ENCODE measurements around the gene PCNA. TPM values are rescaled to one million over a fixed set of nuclear protein-coding genes. Genes with fewer than 3 reads are reported as not detected.

PCNA gene
- 91.6 and 132 TPM in 2 replicates for total RNA-seq

GRCh38 chr20:5119435-5120184 lies at the start of gene PCNA:
Gene PCNA, minus strand, starts transcription at chr20:5119958. Its CDS starts 160 bp downstream, at chr20:5119798.

GRCh38 chr20:5126512-5127203 lies 6.9 kb upstream of the PCNA start, which contains the start of gene CDS2:
Gene CDS2, plus strand, starts transcription at chr20:5127008. Its CDS starts 85 bp downstream, at chr20:5127093.

Other genes starting within 250 kb of the PCNA start
- gene SLC23A2, start 118.4 kb downstream of the PCNA start, total RNA-seq = 9.0 and 14.2 TPM in 2 replicates
- 56.8 and 70.9 TPM in 2 replicates for gene TMEM230, start 6.9 kb downstream of the PCNA start, total RNA-seq
- gene CDS2, start 7.0 kb upstream of the PCNA start, total RNA-seq = 18.3 and 20.4 TPM in 2 replicates
- gene PROKR2, start 197.0 kb upstream of the PCNA start, total RNA-seq = not detected in 2 replicates

All from bronchial smooth muscle cell (primary cell).